ENCODE results near the gene WDR45.

WDR45 gene

GRCh38 chrX:49073601-49074575, 5.8 kb downstream of the WDR45 start, which contains the start of gene PRAF2 (continued):
- peak; percentile 36 for TF ChIP-seq ZBTB26 (tag by site-specific recombination; optimal IDR thresholded peaks at IDR 0.05)
- TF ChIP-seq ZNF423 (tag by site-specific recombination; IDR thresholded peaks at IDR 0.05) = no peak
- TF ChIP-seq SCRT2 (tag by site-specific recombination; IDR thresholded peaks at IDR 0.05) = peak; percentile 65; the same call in 1 of the 2 replicates
- TF ChIP-seq ZNF335 (tag by site-specific recombination; conservative IDR thresholded peaks at IDR 0.05) = peak; percentile 95
- TF ChIP-seq ZNF677 (tag by site-specific recombination; IDR thresholded peaks at IDR 0.05) = no peak
- TF ChIP-seq ZBTB8A (tag by site-specific recombination; IDR thresholded peaks at IDR 0.05) = peak; percentile 4; the same call in 1 of the 2 replicates
- no peak for TF ChIP-seq ZNF561 (tag by site-specific recombination; IDR thresholded peaks at IDR 0.05; ENCODE audit: borderline replicate concordance)
- peak; percentile 99 for TF ChIP-seq ZNF837 (tag by site-specific recombination; IDR thresholded peaks at IDR 0.05)
- peak; percentile 60 for TF ChIP-seq ZNF629 (tag by site-specific recombination; IDR thresholded peaks at IDR 0.05)
- TF ChIP-seq GLIS1 (tag by site-specific recombination; IDR thresholded peaks at IDR 0.05) = peak; percentile 54
- TF ChIP-seq ZXDB (tag by site-specific recombination; IDR thresholded peaks at IDR 0.05) = peak; percentile 97
- peak; percentile 75 for TF ChIP-seq ZNF660 (tag by site-specific recombination; IDR thresholded peaks at IDR 0.05)
- peak; percentile 43; the same call in 1 of the 2 replicates for TF ChIP-seq YY1 (tag by site-specific recombination; IDR thresholded peaks at IDR 0.05)
- TF ChIP-seq SP2 (tag by site-specific recombination; IDR thresholded peaks at IDR 0.05) = peak; percentile 79
- TF ChIP-seq SP3 (tag by site-specific recombination; IDR thresholded peaks at IDR 0.05) = peak; percentile 80; the same call in 1 of the 2 replicates
- 0 out of 2 replicates have a peak, but pooled peaks have one; percentile 71 for TF ChIP-seq HOXC10 (CRISPR knock-in tag; IDR thresholded peaks at IDR 0.05)
- no peak for TF ChIP-seq ZNF549 (tag by site-specific recombination; IDR thresholded peaks at IDR 0.05)
- TF ChIP-seq ZNF610 (tag by site-specific recombination; IDR thresholded peaks at IDR 0.05; ENCODE audit: borderline replicate concordance) = peak; percentile 87; the same call in 1 of the 2 replicates
- TF ChIP-seq ZNF2 (tag by site-specific recombination; IDR thresholded peaks at IDR 0.05) = no peak
- TF ChIP-seq ZNF433 (tag by site-specific recombination; IDR thresholded peaks at IDR 0.05; ENCODE audit: low read depth) = no peak
- TF ChIP-seq PRDM4 (tag by site-specific recombination; IDR thresholded peaks at IDR 0.05) = peak; percentile 98
- TF ChIP-seq KLF8 (tag by site-specific recombination; IDR thresholded peaks at IDR 0.05) = peak; percentile 92
- TF ChIP-seq MEIS1 (CRISPR knock-in tag; IDR thresholded peaks at IDR 0.05; ENCODE audit: borderline replicate concordance) = no peak

- H3K36me3 ChIP-seq (ENCODE audit: control insufficient read depth in 2 of 2, insufficient read depth in 1 of 2, low read length in 2 of 2) = peaks cover 0 to 47% of the 10 kb centered on the region in 2 experiments; a peak in 1 of 3 replicates
- H3K9me3 ChIP-seq (ENCODE audit: control insufficient read depth, insufficient read depth, low read depth, low read length) = no peaks in the 10 kb centered on the region
- no peak overlapping the region for H3K4me3 ChIP-seq (ENCODE audit: low read depth, low read length)
- TF ChIP-seq AEBP2 (tag by site-specific recombination; IDR thresholded peaks at IDR 0.05; ENCODE audit: borderline replicate concordance) (no peak), ZNF354C (tag by site-specific recombination; IDR thresholded peaks at IDR 0.05; ENCODE audit: borderline replicate concordance, low read depth) (no peak), ZNF19 (tag by site-specific recombination; IDR thresholded peaks at IDR 0.05; ENCODE audit: low read depth) (no peak), RBAK (tag by site-specific recombination; IDR thresholded peaks at IDR 0.05) (no peak), ZNF366 (tag by site-specific recombination; conservative IDR thresholded peaks at IDR 0.05) (0 out of 2 replicates have a peak, but pooled peaks have one; percentile 37)
- ChIA-PET CTCF (no interaction called here), POLR2A (no interaction called here)
- H3K27ac ChIP-seq (ENCODE audit: extremely low read depth, low read depth, low read length) = no peak overlapping the region
- H3K4me1 ChIP-seq (ENCODE audit: control insufficient read depth, insufficient read depth, low read length) = peaks cover 4% of the 10 kb centered on the region; the same call in 1 of the 2 replicates
Measured at GRCh38 chrX:49072712-49073095, 7.0 kb downstream of the WDR45 start.

All from HEK293 (cell line).